Keratinocyte (primary cell): ENCODE results near the gene NAP1L1.

Experiments used
- CTCF ChIP-seq, 3 experiments: IDR thresholded peaks in 1 of 3; conservative IDR thresholded peaks in 1 of 3; optimal IDR thresholded peaks in 1 of 3; 2 replicates in 2 of 3; 3 replicates in 1 of 3; pipeline versions ENCODE3 to v1.5.1; 2011; ENCODE audit warnings: low read length in 3 of 3, mild to moderate bottlenecking in 3 of 3, moderate library complexity in 2 of 3, control low read depth in 1 of 3, inconsistent platforms in 1 of 3; ENCODE audit not compliant: insufficient read depth in 2 of 3; ENCODE audit errors: extremely low read depth in 1 of 3
- EZH2 ChIP-seq: IDR thresholded peaks from one replicate; pipeline ENCODE4 v1.6.1; 2012; ENCODE audit warnings: inconsistent platforms, mild to moderate bottlenecking, low read length, moderate library complexity

- no peak for TF ChIP-seq CTCF (optimal IDR thresholded peaks at IDR 0.05 in 1 of 3, IDR thresholded peaks at IDR 0.05 in 1 of 3, conservative IDR thresholded peaks at IDR 0.05 in 1 of 3; ENCODE audit: extremely low read depth in 1 of 3, insufficient read depth in 2 of 3, low read length in 3 of 3)
- TF ChIP-seq EZH2, result no peak
Observed at GRCh38 chr12:76065917-76066316, 18.6 kb downstream of the NAP1L1 start.
